Activated CD4-positive, alpha-beta T cell treated with anti-CD3 and anti-CD28 coated beads for 48 hours (primary cell): ENCODE measurements around the gene MRPS24.

ENCODE experiments used
- DNase-seq: peaks from one replicate; pipeline ENCODE4 v3.0.0-alpha.2; 2020

MRPS24 gene

DNA sequence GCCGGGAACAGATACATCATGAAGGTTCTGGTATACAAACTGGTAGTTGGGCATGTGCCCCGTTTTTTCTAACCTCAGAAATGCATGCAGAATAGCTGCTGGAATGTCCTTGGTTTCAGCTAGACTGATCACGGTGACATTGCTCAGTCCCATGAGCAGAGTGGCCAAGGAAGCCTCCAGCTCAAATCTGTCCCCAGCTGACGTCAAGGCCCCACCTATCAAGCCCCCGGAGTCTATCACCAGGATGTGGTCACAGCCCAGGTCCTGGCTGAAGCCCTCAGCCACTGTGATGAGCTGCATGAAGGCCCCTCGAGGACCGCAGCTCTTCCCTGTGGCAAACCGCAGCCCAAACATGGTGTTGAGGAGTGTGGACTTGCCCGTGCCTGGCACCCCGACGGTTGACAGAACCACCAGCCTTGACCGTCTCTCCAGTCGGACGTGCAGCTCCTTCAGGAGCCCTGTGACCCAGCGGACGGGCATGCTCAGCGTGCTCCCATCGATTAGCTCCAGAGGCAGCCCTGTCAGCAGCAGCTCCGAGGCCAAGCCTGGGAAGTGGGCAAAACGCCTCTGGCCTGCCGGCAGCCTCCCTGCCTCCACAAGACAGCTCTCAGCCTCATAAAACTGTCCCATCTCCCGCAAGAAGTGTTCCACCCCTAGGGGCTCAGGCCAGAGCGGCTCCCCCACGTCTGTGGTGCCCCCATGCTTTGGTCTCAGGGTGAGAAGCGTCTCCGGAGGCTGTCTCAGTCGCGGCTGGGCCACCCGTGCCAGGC, 7.8 kb upstream of the MRPS24 start:
- no peak for DNase-seq

DNA sequence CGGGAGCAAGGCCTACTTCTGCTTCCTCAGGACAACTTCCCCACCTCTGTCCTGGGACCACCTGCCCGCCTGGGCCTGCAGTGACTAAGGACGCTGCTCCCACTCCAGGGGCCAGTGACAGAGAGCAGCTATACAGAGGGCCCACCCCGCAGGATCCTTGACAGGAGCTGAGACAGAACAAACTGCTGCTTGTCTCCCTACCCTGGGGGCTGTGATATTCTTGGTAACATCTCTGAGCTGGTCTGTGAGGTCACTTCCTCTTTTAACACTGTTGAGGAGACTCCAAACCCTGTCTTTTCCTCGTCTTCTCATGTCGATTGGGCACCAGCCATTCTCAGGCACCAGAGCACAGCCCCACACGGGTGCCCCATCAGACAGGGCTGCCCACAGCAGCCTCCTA, 6.9 kb upstream of the MRPS24 start:
- no peak for DNase-seq

DNA sequence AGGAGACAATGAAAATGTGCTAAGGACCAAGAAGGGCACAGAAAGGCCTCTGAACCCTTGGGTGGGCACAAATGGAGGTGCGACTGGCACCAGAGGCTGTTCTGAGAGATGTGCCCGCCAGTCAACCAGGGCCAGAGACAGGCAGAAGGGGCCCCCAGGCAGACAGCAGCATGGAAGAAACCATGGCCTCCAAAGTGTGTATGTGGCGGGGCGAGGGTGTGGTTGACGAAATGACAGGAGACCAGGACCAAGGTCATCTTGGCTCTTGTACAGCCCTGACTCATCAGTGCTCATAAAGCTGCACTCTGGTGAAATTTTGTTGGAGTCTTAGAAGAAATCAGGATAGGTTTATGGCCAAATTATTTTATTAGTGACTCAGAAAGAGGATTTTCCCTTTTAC, 4.0 kb upstream of the MRPS24 start:
- no peak for DNase-seq

DNA sequence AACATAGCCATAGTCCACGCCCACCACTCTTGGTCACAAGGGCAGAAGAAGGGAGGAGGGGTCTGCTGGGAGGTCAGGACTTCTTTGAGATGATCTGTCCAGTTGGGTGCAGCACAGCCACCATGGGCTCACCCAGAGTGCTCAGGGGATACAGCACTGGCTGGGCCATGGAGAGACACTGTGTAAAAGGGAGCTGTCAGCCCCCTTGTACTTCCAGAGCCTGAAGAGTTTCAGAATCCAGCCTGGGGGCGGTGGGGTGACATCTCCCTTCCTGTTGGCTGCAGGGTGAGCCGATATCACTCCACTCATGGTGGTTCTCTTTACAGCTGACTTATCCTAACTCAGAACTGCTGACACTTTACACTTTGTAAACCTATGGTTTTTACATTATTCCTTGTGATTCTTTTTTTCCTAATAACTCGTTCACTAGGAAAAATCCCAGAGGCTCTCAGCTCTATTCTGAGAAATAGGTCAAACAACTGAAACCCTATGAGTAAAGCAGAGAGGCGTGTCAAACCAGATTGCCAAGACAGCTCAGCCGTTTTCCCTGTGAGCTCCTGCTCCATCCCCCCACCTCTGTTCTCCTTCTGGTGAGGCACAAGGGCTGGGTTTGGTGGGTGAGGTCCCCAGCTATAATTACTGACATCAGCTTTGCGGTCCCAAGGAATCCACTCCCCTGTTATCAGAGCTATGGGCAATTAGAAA, 3.2 kb upstream of the MRPS24 start:
- DNase-seq = no peak

DNA sequence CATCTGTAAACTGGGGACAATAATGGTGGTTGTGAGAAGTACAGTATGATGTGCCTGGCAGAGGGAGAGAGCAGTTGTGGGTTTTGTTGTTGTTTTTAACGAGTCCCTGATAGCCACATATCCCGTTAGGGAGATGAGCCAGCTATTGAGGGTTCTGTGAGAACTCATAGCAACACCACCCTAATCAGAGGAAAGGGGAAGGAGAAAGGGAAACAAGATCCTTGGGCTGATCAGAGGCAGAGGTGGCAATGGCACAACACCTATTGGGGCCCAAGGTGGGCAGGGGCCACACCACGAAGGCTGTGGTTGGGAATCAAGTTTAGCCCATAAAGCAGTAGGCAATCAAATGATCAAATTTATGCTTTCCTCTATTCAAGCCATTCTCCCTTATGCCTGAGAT, 1.7 kb upstream of the MRPS24 start:
- DNase-seq = no peak

DNA sequence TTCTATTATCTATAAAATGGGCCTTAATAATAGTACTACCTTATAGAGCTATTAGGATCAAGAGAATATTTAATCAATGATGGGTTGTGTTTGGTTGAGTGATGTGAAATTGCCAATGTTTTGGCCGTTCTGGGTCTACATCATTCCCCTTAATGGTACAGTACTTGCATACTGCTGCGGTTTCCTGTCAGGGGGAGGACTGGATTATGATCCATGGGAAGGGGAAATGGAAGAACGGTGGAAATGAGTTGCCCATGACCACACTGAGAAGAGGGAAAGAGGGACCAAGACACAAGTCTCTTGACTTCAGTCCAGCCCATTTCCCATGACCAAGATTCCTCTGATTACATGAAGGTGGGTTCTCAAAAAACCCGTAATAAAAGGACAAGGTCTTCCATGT, 999 bp upstream of the MRPS24 start:
- DNase-seq = no peak

DNA sequence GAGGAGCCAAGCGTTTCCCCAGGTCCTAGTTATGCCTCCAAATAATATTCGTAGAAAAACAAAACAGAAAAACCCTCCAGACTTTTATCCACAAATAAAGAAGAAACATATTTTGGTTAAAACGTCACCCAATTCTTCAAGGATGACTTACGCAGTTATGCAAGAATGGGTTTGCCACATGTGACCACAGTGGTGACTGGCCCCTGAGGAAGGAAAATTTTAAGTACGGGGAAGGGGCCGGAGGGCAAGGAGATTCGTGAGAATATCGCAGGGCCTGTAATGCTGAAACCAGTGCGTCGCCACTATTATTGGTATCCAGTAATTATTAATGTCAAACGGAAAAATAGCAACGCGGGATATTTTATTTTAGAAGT, 537 bp upstream of the MRPS24 start:
- peak; percentile 33 for DNase-seq

DNA sequence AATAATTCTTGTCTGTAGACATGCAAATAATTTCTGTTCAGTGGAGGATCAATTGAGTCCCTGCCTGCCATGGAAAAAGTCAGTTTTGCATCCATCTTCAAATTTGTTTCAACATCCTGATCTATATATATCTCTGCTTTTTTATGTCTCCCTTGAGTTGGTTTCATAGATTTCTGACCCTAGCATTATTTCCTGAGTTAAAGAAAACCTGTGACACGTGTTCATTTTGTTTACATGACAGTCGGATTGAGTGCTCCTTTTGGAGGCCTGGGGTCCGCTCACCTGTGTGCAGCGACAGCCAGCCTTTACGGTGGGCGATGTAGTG, 674 bp downstream of the MRPS24 start:
- DNase-seq = no peak

DNA sequence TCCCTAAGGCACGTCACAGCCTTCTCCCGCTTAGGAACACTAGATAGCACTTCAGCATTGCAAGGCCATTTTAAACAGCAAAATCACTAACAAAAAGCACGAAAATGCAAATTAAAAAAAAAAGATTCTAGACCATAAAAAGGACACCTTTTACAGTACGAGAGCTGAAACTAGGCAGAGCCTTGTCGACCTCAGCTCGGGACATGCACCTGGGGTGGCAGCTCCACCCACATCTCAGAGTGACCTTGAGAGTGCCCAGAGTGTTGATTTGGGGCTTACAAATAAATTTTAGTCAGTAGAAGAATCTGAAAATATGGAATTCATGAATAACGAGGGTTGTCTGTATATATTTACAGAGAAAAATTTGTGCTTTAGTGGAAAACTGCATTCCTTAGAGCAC, 1.1 kb downstream of the MRPS24 start:
- DNase-seq = no peak

DNA sequence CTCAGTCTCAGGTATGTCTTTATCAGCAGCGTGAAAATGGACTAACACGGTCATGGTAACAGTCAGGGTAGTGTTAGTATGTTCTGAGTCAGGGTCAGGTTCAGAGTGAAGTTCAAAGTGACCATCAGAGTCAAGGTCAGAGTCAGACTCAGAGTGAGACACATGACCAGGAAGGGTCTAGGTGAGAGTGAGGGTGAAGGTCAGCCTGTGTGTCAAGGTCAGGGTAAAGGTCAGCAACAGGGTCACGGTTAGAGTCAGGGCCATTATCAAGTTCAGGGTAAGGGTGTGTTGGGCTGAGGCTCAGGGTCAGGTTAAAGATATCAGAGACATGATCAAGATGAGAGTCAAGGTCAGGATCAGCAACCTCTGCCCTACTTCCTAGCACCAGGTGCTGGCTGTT, 4.0 kb downstream of the MRPS24 start:
- DNase-seq = no peak

DNA sequence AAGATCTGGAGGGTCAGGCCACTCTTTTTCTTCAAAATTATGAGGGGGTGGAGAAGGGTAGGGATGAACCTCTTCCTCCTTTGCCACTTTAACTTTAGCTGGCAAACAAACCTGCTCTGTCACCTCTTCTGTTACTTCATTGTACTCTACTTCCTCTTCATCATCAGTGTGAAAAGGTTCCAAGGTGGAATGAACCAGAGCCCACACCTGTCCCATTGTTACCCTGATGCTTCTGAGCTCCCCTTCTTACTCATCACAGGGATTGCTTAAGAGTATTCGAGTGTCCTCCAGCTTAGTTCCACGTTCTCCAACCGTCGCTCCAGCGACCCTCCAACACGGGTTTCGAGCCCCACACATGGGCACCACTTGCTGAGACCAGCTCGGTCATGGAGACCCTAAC, 5.2 kb downstream of the MRPS24 start:
- DNase-seq = no peak

DNA sequence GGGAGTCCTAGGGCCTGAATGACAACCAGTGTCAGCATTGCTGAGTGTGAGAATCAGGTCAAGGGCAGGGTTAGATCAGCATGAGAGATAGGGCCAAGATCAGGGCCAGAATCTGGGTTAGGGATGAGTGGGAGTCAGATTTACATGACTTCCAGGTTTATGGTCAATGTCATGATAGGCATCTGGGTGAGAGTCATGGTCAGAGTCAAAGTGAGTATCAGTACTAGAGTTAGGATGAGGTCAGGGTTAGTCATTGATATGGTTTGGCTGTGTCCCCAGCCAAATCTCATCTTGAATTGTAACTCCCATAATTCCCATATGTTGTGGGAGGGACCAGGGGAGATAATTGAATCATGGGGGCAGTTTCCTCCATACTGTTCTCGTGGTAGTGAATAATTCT, 12.3 kb downstream of the MRPS24 start:
- DNase-seq = no peak

DNA sequence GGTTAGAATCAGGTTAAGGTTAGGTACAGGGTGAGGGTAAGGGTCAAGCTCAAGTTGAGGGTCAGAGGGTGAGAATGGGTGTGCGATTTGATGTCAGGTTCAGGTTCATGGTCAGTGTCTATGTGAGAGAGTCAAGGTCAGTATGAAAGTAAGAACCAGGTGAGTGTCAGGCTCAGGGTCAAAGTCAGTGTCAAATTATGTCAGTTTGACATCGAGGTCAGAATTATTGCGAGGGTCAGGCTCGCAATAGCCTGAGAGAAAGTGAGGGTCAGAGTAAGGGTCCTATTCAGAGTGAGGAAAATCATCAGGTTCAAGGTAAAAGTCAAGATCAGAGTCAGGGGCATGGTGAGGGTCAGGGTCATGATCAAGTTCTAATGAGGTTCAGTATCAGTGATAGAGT, 13.0 kb downstream of the MRPS24 start:
- DNase-seq = no peak

DNA sequence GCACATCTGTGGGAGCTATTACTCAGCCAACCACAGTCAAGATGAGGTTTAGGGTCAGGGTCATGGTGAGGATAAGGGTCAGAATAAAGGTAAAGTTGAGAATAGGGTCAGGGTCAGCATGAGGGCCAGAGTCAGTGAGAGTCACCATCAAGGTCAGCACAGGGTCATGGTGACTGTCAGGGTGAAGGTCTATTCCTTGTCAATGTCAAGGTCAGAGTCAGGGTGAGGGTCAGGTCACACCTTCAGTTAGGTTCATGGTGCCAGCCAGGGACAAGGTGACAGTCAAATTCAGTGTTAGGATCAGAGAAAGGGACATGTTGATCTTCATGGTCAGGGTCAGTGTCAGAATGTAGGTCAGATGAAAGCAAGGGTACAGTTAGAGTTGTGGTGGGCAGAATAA, 14.1 kb downstream of the MRPS24 start:
- DNase-seq = no peak

DNA sequence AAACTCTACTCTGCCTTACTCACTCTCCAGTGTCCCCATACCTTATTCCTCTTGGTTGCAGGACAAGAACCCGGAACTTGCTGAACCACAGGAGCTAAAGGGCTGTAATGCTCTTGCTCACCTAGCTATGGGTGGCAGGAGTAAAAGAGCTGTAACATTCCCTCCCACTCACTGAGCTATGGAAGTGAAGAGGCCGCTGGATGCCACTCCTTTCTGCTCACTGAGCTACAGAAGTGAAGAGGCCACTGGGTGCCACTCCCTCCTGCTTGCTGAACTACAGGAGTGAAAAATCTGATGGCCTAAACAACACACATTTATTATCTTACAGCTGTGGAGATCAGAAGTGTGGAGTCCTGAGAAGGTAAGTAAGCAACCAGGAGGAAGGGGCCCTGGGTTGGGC, 17.5 kb downstream of the MRPS24 start:
- DNase-seq = no peak

DNA sequence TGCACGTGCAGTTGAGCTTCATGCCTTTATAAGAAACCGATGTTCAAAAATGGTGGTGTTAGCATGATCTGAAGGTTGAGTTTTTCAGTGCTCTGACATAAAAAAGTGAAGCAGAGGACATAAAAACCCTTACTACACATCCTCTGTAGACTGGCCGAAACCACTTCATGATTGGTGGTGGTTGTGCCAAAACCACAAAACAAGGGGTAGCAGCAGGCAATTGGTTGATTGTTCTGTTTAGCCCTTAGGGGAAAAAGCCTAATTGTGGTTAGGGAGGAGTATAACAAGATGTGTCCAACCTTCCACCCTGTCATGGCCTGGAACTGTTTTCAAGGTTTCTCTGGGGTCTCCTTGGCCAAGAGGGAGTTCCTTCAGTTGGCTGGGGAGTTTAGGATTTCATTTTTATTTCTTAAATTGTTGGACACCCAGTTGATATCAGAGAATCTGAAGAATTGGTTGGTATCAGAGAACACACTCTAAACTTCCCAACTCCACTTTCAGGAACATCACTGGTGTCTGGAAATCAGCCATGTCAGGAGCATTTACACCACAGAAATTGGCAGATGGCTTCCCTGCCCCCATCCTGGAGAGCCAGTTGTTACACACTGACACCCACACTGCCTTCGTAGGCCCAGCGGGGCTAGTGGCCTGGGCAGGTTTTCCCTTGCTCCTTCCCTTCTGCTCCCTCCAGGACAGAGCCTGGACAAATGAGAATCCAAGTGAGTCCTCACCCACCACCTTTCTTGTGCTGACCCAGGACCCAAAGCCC, 18.8 kb downstream of the MRPS24 start:
- no peak for DNase-seq

DNA sequence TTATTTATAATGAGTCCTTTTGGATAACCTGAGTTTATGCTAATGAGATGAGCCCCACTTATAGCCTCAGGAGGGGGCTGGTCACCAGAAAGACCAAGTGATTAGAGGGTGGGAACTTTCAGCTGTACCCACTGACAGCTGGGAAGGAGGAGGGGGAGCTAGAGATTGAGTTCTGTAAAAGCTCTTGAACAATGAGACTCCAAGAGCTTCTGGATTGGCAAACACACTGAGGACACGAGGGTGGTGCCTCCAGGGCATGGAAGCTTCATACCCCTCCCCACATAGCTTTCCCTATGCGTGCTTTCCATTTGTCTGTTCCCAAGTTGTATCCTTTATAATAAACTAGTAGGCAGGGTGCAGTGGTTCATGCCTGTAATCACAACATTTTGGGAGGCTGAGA, 20.3 kb downstream of the MRPS24 start:
- DNase-seq = no peak

DNA sequence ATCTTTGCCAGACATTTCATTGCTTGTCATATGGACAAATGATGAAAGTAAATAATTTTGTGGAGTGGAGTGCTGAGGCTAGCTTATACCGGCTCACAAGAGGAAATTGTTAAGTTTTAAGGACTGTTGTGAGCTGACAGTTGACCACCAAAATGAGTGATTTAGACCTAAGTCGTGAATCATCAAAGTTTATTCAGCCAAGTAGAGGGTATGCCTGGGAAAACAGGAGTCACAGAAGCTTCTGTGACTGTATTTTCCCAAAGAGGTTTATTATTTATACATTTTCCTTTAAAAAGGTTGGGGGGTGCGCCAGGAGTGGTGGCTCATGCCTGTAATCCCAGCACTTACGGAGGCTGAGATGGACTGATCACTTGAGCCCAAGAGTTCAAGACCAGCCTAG, 21.8 kb downstream of the MRPS24 start:
- DNase-seq = no peak

DNA sequence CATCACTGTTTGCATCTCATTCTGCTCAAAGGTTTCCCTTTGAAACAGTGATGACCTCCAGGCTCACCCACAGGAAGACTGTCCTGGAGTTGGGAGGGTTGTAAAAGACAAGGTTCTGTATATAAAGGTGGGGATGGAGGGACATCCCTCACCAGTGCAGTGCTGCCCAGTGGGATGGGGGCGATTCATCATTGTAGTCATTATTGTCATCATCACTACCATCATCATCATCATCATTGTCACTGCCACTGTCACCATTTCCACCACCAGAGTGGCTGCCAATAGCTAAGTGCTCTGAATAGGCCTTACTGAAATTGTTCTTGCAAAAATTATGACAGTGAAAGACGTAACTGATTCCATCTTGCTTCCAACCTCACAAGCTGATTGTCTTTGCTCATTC, 24.7 kb downstream of the MRPS24 start:
- no peak for DNase-seq

DNA sequence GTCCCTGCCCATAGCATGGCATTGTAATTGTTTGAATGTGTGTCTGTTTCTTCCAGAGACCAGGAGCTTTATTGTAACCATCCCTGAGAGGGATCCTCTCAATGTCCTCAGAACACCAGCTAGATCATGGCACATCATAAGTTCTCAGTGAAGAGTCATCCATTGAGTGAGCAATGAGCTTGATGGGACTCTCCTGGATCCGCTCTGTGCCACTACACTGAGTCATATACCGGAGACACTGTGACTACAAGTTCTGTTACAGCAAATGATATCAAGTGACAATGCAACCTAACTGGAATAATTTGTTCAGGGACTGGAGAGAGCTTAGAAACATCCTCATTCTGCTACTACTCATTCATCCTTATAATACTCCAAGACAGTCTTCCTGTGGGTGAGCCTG, 25.1 kb downstream of the MRPS24 start:
- no peak for DNase-seq

DNA sequence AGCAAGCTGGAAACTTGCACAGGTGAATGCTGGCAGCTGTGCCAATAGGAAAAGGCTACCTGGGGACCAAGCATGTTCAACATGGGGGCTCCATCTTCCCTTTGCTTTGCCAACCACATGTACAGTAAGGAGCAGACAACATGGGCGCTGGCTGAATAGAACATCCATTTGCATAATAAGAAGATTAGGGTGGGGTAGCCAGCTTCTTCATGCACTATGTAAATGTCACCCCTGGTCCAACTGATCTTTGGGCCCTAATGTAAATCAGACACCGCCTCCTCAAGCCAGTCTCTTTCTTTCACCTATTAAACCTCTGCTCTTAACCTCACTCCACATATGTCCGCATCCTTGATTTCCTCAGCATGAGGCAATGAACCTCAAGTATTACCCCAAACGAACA, 26.0 kb downstream of the MRPS24 start:
- DNase-seq = no peak

DNA sequence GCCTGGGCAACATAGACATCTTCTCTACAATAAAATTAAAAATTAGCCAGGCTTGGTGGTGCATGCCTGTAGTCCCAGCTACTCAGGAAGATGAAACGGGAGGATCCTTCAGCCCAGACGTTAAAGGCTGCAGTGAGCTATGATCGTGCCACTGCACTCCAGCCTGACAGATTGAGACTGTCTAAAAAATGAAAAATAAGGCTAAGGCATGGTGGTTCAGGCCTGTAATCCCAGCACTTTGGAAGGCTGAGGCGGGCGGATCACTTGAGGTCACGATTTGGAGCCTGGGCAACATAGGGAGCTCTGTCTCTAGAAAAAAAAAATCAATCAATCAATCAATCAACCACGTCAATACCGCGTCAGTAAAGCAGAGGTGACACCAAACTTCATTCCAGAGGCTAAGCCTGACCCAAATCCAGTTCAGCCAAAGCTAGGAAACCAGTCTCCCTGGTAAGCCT, 31.1 kb downstream of the MRPS24 start:
- no peak for DNase-seq

DNA sequence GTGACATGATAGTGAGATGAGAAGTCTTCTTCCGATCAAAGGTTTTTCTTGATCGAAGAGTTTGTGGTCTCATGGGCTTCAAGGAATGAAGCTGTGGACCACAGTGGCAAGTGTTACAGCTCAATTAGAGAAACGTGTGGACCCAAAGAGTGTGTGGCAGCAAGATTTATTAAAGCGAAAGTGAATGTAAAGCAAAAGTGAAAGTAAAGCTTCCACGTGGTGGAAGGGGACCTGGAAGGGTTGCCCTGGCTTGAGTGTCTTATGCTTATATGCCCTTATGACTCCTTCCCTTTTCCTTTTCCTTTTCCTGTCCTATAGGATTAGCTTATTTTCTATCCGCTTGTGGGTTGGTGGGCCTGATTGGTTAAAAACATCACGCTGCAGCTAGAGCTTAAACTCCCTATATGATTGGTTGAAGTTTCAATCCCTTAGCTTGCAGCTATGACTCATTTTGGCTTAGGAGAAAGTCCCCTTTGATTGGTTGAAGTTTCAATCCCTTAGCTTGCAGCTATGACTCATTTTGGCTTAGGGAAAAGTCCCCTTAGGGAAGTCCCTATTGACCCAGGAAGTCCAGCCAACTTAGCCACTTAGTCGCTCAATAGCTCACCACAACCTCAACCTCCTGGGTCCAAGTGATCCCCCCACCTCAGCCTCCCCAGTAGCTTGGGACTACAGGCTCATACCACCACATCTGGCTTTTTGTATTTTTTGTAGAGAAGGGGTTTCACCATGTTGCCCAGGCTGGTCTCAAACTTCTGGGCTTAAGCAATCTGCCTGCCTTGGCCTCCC, 34.7 kb downstream of the MRPS24 start:
- peak; percentile 56 for DNase-seq
